Right lobe of liver (tissue), 6 donors: ENCODE results near the gene TMEM97. TPM values are rescaled to one million over a fixed set of nuclear protein-coding genes. Genes with fewer than 3 reads are reported as not detected.
"Not testable (repeated sequence)": the region's sequence is repeated elsewhere in the genome, so short reads cannot be mapped to it uniquely, and the experiment has no call there.

Source experiments
- ATAC-seq, 4 donors: fragments of 200-7000 bp; cut with Tn5 transposase; one replicate each; pipeline ENCODE4 v1.9.1; 2020; ENCODE audit warnings: mild to moderate bottlenecking in 4 of 4, moderate library complexity in 4 of 4
- DNase-seq, 3 donors: peaks; one replicate each; pipeline ENCODE4 v3.0.0-alpha.2; 2020
- H3K27ac ChIP-seq, 3 donors: fragments of 200-600 bp; one replicate each; pipeline ENCODE4 v1.8.0; 2022
- H3K27me3 ChIP-seq, 2 donors: fragments of 200-600 bp; one replicate each; pipeline ENCODE4 v1.8.0; 2022
- H3K36me3 ChIP-seq, 4 donors: fragments of 200-600 bp; sonication (generic) in 1 of 4; one replicate each; pipeline versions ENCODE4 v1.5.1 to v1.8.0; 2017 to 2022; ENCODE audit warnings: control low read depth in 1 of 4
- H3K4me1 ChIP-seq, 4 donors: fragments of 200-600 bp; sonication (generic) in 1 of 4; one replicate each; pipeline versions ENCODE4 v1.5.1 to v1.8.0; 2017 to 2022; ENCODE audit warnings: control low read depth in 1 of 4
- H3K4me3 ChIP-seq, 3 donors: fragments of 200-600 bp; one replicate each; pipeline ENCODE4 v1.8.0; 2022
- H3K9me3 ChIP-seq, 4 donors: fragments of 200-600 bp; sonication (generic) in 1 of 4; one replicate each; pipeline versions ENCODE4 v1.5.1 to v1.8.0; 2017 to 2022; ENCODE audit warnings: control low read depth in 1 of 4
- CTCF ChIP-seq, 4 donors: fragments of 200-600 bp in 3 of 4; fragments of 450-650 bp in 1 of 4; IDR thresholded peaks; one replicate each; pipeline versions ENCODE4 v1.5.1 to v1.8.0; 2016 to 2022; ENCODE audit warnings: antibody characterized with exemption in 4 of 4, mild to moderate bottlenecking in 2 of 4
- POLR2A ChIP-seq: fragments of 450-650 bp; IDR thresholded peaks from one replicate; pipeline ENCODE4 v1.6.1; 2017; ENCODE audit warnings: antibody characterized with exemption, mild to moderate bottlenecking
- WGBS: methylation state at CpG from one replicate; pipeline ENCODE4 v1.1.6; 2018; ENCODE audit warnings: low coverage, low lambda C conversion rate; ENCODE audit not compliant: insufficient coverage; ENCODE audit errors: missing lambda C conversion rate; 5-methylcytosine and 5-hydroxymethylcytosine counted together
- intact Hi-C, 2 donors: fragments of 100-400 bp; cut with DNase I; formaldehyde crosslinking; loops; one replicate each; pipeline versions ENCODE4 v1.11.2 to v1.14.1; 2022
- total RNA-seq, 6 experiments: library from RNA; depleted of rRNA in 2 of 6; stranded (reverse); fragments of >200 nt in 2 of 6; fragmentation: NEBNext Ultra II Directional in 3 of 6; extraction: Animal tissue kit (Norgen Biotek cat#: 25700) in 3 of 6; gene quantifications; one replicate each; pipeline versions ENCODE4 v1.1.0 to v1.2.4, GENCODE V29; 2016 to 2023
- donor health status: DM: no; HTN: yes; CAD: no.
- donor health status: DM: no; HTN: no; CAD: no.
- donor health status: DM: no; HTN: no; CAD: no.
- donor health status: DM: no; HTN: yes; CAD: no.
- donor health status: DM: no; HTN: yes; CAD: no.

TMEM97 gene
- total RNA-seq, 6 experiments from 2014 or later, result 20.0 to 84.0 (median 44.2) TPM

GRCh38 chr17:28280826-28281225 lies 38.2 kb upstream of the TMEM97 start:
- ATAC-seq, result no peak
- H3K4me3 ChIP-seq, result no peak overlapping the region
- intact Hi-C loops, result no loop called here

GRCh38 chr17:28282596-28282995 lies 36.4 kb upstream of the TMEM97 start:
- Histone ChIP-seq H3K27ac (no peak overlapping the region), H3K4me3 (no peak overlapping the region), H3K4me1 (no peaks in the 10 kb centered on the region), H3K27me3 (no peaks in the 10 kb centered on the region), H3K9me3 (no peaks in the 10 kb centered on the region), H3K36me3 (no peaks in the 10 kb centered on the region)
- ATAC-seq (no peak), DNase-seq (no peak)
- intact Hi-C loops, result no loop called here
- WGBS, result 60% methylated on average over 7 of the region's 7 CpGs
- TF ChIP-seq POLR2A (no peak), CTCF (IDR thresholded peaks at IDR 0.05) (no peak)

More at GRCh38 chr17:28280826-28281225, 38.2 kb upstream of the TMEM97 start:
- no peak for DNase-seq
- TF ChIP-seq POLR2A (no peak), CTCF (IDR thresholded peaks at IDR 0.05) (no peak)
- 90% methylated on average over 3 of the region's 3 CpGs for WGBS
- H3K9me3 ChIP-seq, result no peaks in the 10 kb centered on the region
- no peak overlapping the region for H3K27ac ChIP-seq
- no peaks in the 10 kb centered on the region for H3K27me3 ChIP-seq
- H3K36me3 ChIP-seq, result no peaks in the 10 kb centered on the region
- no peaks in the 10 kb centered on the region for H3K4me1 ChIP-seq

GRCh38 chr17:28285965-28286364 lies 33.0 kb upstream of the TMEM97 start:
- Histone ChIP-seq H3K4me3 (no peak overlapping the region), H3K36me3 (no peaks in the 10 kb centered on the region), H3K27me3 (no peaks in the 10 kb centered on the region), H3K9me3 (no peaks in the 10 kb centered on the region), H3K4me1 (no peaks in the 10 kb centered on the region), H3K27ac (no peak overlapping the region)
- DNase-seq, result no peak
- no peak for ATAC-seq
- no peak for TF ChIP-seq CTCF (IDR thresholded peaks at IDR 0.05)
- TF ChIP-seq POLR2A, result no peak
- intact Hi-C loops, result no loop called here
- WGBS, result 0% methylated on average over 1 of the region's 2 CpGs

- H3K27ac ChIP-seq, result no peak overlapping the region
- ATAC-seq (no peak), DNase-seq (no peak)
- 54% methylated on average over 2 of the region's 2 CpGs for WGBS
- no peaks in the 10 kb centered on the region for H3K4me1 ChIP-seq
- no peak overlapping the region for H3K4me3 ChIP-seq
- no peaks in the 10 kb centered on the region for H3K9me3 ChIP-seq
- intact Hi-C loops, result no loop called here
- no peaks in the 10 kb centered on the region for H3K36me3 ChIP-seq
- H3K27me3 ChIP-seq, result no peaks in the 10 kb centered on the region
- TF ChIP-seq CTCF (IDR thresholded peaks at IDR 0.05) (no peak), POLR2A (no peak)
Observed at GRCh38 chr17:28290703-28291102, 28.3 kb upstream of the TMEM97 start.

GRCh38 chr17:28291780-28292330 lies 27.1 kb upstream of the TMEM97 start:
- intact Hi-C loops, result no loop called here
- no peak overlapping the region for H3K27ac ChIP-seq
- H3K36me3 ChIP-seq, result no peaks in the 10 kb centered on the region
- H3K4me1 ChIP-seq, result no peaks in the 10 kb centered on the region
- ATAC-seq, result no peak
- WGBS, result 68% methylated on average over 1 of the region's 1 CpG
- H3K27me3 ChIP-seq, result no peaks in the 10 kb centered on the region
- no peaks in the 10 kb centered on the region for H3K9me3 ChIP-seq
- H3K4me3 ChIP-seq, result no peak overlapping the region
- TF ChIP-seq POLR2A (no peak), CTCF (IDR thresholded peaks at IDR 0.05) (no peak)
- no peak for DNase-seq

- H3K4me3 ChIP-seq, ATAC-seq, H3K36me3 ChIP-seq, H3K27ac ChIP-seq, H3K27me3 ChIP-seq, H3K9me3 ChIP-seq, intact Hi-C loops, H3K4me1 ChIP-seq, DNase-seq: not testable (repeated sequence)
- 84% methylated on average over 8 of the region's 12 CpGs for WGBS
Observed at GRCh38 chr17:28292878-28293277, 26.1 kb upstream of the TMEM97 start.
